B cell (primary cell): ENCODE results near the gene NEUROD4. TPM values are rescaled to one million over a fixed set of nuclear protein-coding genes. Genes with fewer than 3 reads are reported as not detected.

Experiments used
- ATAC-seq: fragments of 200-7000 bp; cut with Tn5 transposase; one replicate; pipeline ENCODE4 v1.10.0; 2021; ENCODE audit warnings: low read depth, mild to moderate bottlenecking, moderate number of reproducible peaks, moderate library complexity
- CTCF ChIA-PET: fragments of 350-600 bp; sonication (Branson Sonifier 250); formaldehyde crosslinking; loops from one replicate; lab custom pipeline; 2021; ENCODE audit warnings: antibody characterized with exemption, inconsistent platforms; lab: Charles Lee
- POLR2A ChIA-PET: fragments of 350-600 bp; sonication (Branson Sonifier 250); formaldehyde crosslinking; loops from one replicate; lab custom pipeline; 2021; ENCODE audit warnings: antibody characterized with exemption; lab: Charles Lee
- DNase-seq: peaks from one replicate; pipeline ENCODE4 v3.0.0; 2013
- H2AFZ ChIP-seq: 2 replicates; pipeline ENCODE4 v1.6.1; 2012; ENCODE audit warnings: mild to moderate bottlenecking, low read depth, low read length; ENCODE audit not compliant: insufficient read depth, poor library complexity, severe bottlenecking
- H3K27ac ChIP-seq, 2 donors: 1 replicate in 1 of 2; 2 replicates in 1 of 2; pipeline ENCODE4 v1.5.1; 2012 to 2013; ENCODE audit warnings: low read length in 2 of 2, mild to moderate bottlenecking in 2 of 2, moderate library complexity in 1 of 2
- H3K27me3 ChIP-seq, 4 experiments: fragments of 200-600 bp in 1 of 4; sonication (generic) in 1 of 4; replicated peaks in 1 of 4; 1 replicate in 2 of 4; 2 replicates in 2 of 4; pipeline versions ENCODE4 v1.6.1 to v1.7.0; 2013 to 2016; ENCODE audit warnings: low read length in 3 of 4, mild to moderate bottlenecking in 2 of 4, mixed read lengths in 1 of 4, moderate library complexity in 1 of 4; ENCODE audit not compliant: insufficient read depth in 4 of 4, control insufficient read depth in 3 of 4; ENCODE audit errors: control extremely low read depth in 1 of 4
- H3K36me3 ChIP-seq, 2 experiments: replicated peaks in 1 of 2; 1 replicate in 1 of 2; 2 replicates in 1 of 2; pipeline versions ENCODE4 v1.6.1 to v1.7.1; 2013; ENCODE audit warnings: low read length in 1 of 2; ENCODE audit not compliant: insufficient read depth in 2 of 2, control insufficient read depth in 1 of 2; ENCODE audit errors: control extremely low read depth in 1 of 2, extremely low read depth in 1 of 2
- H3K4me1 ChIP-seq, 2 donors: fragments of 200-600 bp in 1 of 2; sonication (generic) in 1 of 2; 1 replicate in 1 of 2; 2 replicates in 1 of 2; pipeline versions ENCODE4 v1.5.1 to v1.6.1; 2013 to 2017; ENCODE audit warnings: low read length in 2 of 2; ENCODE audit not compliant: control insufficient read depth in 2 of 2, insufficient read depth in 2 of 2
- H3K4me2 ChIP-seq: replicated peaks from 2 replicates; pipeline ENCODE3; 2012; ENCODE audit warnings: mild to moderate bottlenecking, low read depth, low read length; ENCODE audit not compliant: poor library complexity, severe bottlenecking
- H3K4me3 ChIP-seq, 5 experiments: fragments of 200-600 bp in 1 of 5; sonication (generic) in 1 of 5; 1 replicate in 3 of 5; 2 replicates in 2 of 5; pipeline versions ENCODE4 v1.5.1 to v1.7.0; 2011 to 2016; ENCODE audit warnings: low read length in 4 of 5, mild to moderate bottlenecking in 4 of 5, low read depth in 2 of 5, control low read depth in 1 of 5, moderate library complexity in 1 of 5; ENCODE audit not compliant: insufficient read depth in 1 of 5; ENCODE audit errors: control extremely low read depth in 1 of 5, extremely low read depth in 1 of 5
- H3K79me2 ChIP-seq: fragments of 200-600 bp; sonication (generic); one replicate; pipeline ENCODE4 v1.6.0; 2016; ENCODE audit warnings: low read length; ENCODE audit not compliant: control insufficient read depth, insufficient read depth
- H3K9ac ChIP-seq: fragments of 200-600 bp; sonication (generic); 2 replicates; pipeline ENCODE4 v1.6.1; 2017; ENCODE audit warnings: mild to moderate bottlenecking, low read length, moderate library complexity
- H3K9me3 ChIP-seq, 3 donors: one replicate each; pipeline versions ENCODE4 v1.6.1 to v1.7.1; 2013; ENCODE audit warnings: low read length in 2 of 3; ENCODE audit not compliant: control insufficient read depth in 2 of 3, insufficient read depth in 1 of 3; ENCODE audit errors: control extremely low read depth in 1 of 3
- H4K20me1 ChIP-seq: 2 replicates; pipeline ENCODE4 v1.6.0; 2012; ENCODE audit warnings: mild to moderate bottlenecking, low read length; ENCODE audit not compliant: insufficient read depth, control insufficient read depth, poor library complexity, severe bottlenecking
- H3K27ac Mint-ChIP-seq: one replicate; pipeline ENCODE4 v1.8.0; 2021; ENCODE audit warnings: mixed read lengths
- H3K27me3 Mint-ChIP-seq: one replicate; pipeline ENCODE4 v1.8.0; 2021; ENCODE audit warnings: mixed read lengths
- H3K4me1 Mint-ChIP-seq: one replicate; pipeline ENCODE4 v1.8.0; 2021; ENCODE audit warnings: mixed read lengths
- H3K4me3 Mint-ChIP-seq: one replicate; pipeline ENCODE4 v1.8.0; 2021; ENCODE audit warnings: mixed read lengths
- H3K9me3 Mint-ChIP-seq: one replicate; pipeline ENCODE4 v1.8.0; 2022; ENCODE audit warnings: mixed read lengths; ENCODE audit not compliant: insufficient read depth
- CTCF ChIP-seq: fragments of 200-600 bp; IDR thresholded peaks from one replicate; pipeline ENCODE4 v1.8.0; 2022; ENCODE audit warnings: antibody characterized with exemption, mild to moderate bottlenecking
- EZH2 ChIP-seq: IDR thresholded peaks from 2 replicates; pipeline ENCODE4 v1.6.1; 2012; ENCODE audit warnings: borderline replicate concordance, low read depth, mild to moderate bottlenecking, moderate library complexity, low read length; ENCODE audit not compliant: insufficient read depth, poor library complexity, severe bottlenecking
- WGBS: methylation state at CpG from one replicate; pipeline ENCODE4 v1.1.5; 2013; ENCODE audit warnings: missing lambda C conversion rate; ENCODE audit not compliant: insufficient coverage; 5-methylcytosine and 5-hydroxymethylcytosine counted together
- intact Hi-C: fragments of 100-400 bp; cut with micrococcal nuclease; formaldehyde crosslinking; loops from one replicate; pipeline ENCODE4 v1.10.0; 2022
- polyA plus RNA-seq: library from polyadenylated mRNA; depleted of rRNA; stranded (reverse); fragments of >200 nt; gene quantifications from 2 replicates; pipeline ENCODE4 v1.2.3, GENCODE V29; 2012
- total RNA-seq, 2 donors: library from RNA; stranded (reverse); fragments of 120-200 nt in 1 of 2; gene quantifications; 1 replicate in 1 of 2; 2 replicates in 1 of 2; pipeline versions ENCODE4 v1.2.3 to v1.2.4, GENCODE V29; 2013 to 2022

Gene NEUROD4
- total and polyA plus RNA-seq, 2 donors (not counting 1 experiment from before 2014, with no cell fraction given): not detected

GRCh38 chr12:55060470-55060869 is 40.7 kb downstream of the NEUROD4 start:
- 15% methylated on average over 2 of the region's 2 CpGs for WGBS
- H3K27ac ChIP-seq: no peak overlapping the region
- Mint-ChIP-seq H3K9me3 (no peaks in the 10 kb centered on the region), H3K27ac (no peak overlapping the region), H3K4me1 (peaks cover 9% of the 10 kb centered on the region), H3K4me3 (no peak overlapping the region), H3K27me3 (peaks cover 21% of the 10 kb centered on the region)
- peaks cover 0 to 6% of the 10 kb centered on the region in 2 donors for H3K4me1 ChIP-seq
- H2AFZ ChIP-seq: peak overlapping the region; percentile 19
- H3K79me2 ChIP-seq: no peaks in the 10 kb centered on the region
- H3K27me3 ChIP-seq: no peaks in the 10 kb centered on the region
- no peaks in the 10 kb centered on the region for H4K20me1 ChIP-seq
- CTCF ChIA-PET: no interaction called here
- no peaks in the 10 kb centered on the region for H3K36me3 ChIP-seq
- intact Hi-C loops: no loop called here
- H3K4me2 ChIP-seq: peak overlapping the region; percentile 15
- POLR2A ChIA-PET: no interaction called here
- TF ChIP-seq EZH2: no peak
- no peak for TF ChIP-seq CTCF
- no peaks in the 10 kb centered on the region for H3K9me3 ChIP-seq
- DNase-seq (no peak), ATAC-seq (no peak)
- no peak overlapping the region for H3K4me3 ChIP-seq
- H3K9ac ChIP-seq: no peak overlapping the region

- no peaks in the 10 kb centered on the region for H3K27me3 ChIP-seq
- no peak overlapping the region for H3K9ac ChIP-seq
- H3K4me1 ChIP-seq: peaks cover 0 to 6% of the 10 kb centered on the region in 2 donors
- DNase-seq: no peak
- no peak overlapping the region for H3K4me2 ChIP-seq
- TF ChIP-seq CTCF (no peak), EZH2 (no peak)
- H3K4me1 Mint-ChIP-seq: peaks cover 9% of the 10 kb centered on the region
- no peak overlapping the region for H3K4me3 ChIP-seq
- no peak overlapping the region for H3K27ac Mint-ChIP-seq
- H2AFZ ChIP-seq: peak overlapping the region; percentile 19
- no peaks in the 10 kb centered on the region for H3K79me2 ChIP-seq
- H3K27ac ChIP-seq: no peak overlapping the region
- no peak for ATAC-seq
- intact Hi-C loops: no loop called here
- H4K20me1 ChIP-seq: no peaks in the 10 kb centered on the region
- no peaks in the 10 kb centered on the region for H3K9me3 Mint-ChIP-seq
- 33% methylated on average over 1 of the region's 3 CpGs for WGBS
- CTCF ChIA-PET: interaction anchor here (1.4 kb wide), 1 partner anchor 11 kb away, joined by 8 read pairs; no protein-coding TSS in a partner anchor
- POLR2A ChIA-PET: no interaction called here
- peaks cover 19% of the 10 kb centered on the region for H3K27me3 Mint-ChIP-seq
- H3K9me3 ChIP-seq: no peaks in the 10 kb centered on the region
- no peak overlapping the region for H3K4me3 Mint-ChIP-seq
- H3K36me3 ChIP-seq: no peaks in the 10 kb centered on the region
Measured at GRCh38 chr12:55061024-55061423, 41.2 kb downstream of the NEUROD4 start.
